Measurements from ENCODE around the gene THBD. TPM values are rescaled to one million over a fixed set of nuclear protein-coding genes. Genes with fewer than 3 reads are reported as not detected.

Gene THBD
- total and polyA plus RNA-seq, 9 of the 15 experiments (the other 6 are each of a cell fraction or from before 2014, with no cell fraction given), result 0.07 to 0.49 (median 0.33) TPM

DNA sequence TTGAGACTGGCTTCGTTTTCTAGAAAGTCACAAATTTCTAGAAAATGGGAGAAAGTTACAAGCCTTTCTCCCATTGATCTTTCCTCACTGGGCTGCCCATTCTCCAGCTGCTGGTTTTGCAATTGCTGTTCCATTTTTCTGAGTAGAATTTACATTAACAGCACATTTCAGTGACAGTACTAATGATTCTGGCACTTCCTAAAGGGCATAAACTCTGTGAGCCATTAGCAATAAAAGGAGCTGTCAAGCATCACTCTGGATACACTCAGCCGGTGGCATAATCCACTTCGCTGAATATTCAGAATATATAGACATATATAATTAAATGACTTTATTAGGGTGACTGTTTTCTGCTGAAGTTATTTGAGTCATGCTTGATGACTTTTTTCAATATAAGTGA, 21.1 kb downstream of the THBD start:
- intact Hi-C loops (cut with micrococcal nuclease) (no loop called here), in situ Hi-C loops (cut with MboI) (no loop called here)
- Histone ChIP-seq H3K4me1 (replicated peaks in 1 of 2; ENCODE audit: control insufficient read depth in 2 of 2, insufficient read depth in 2 of 2, low read length in 2 of 2) (no peaks in the 10 kb centered on the region; a peak in 2 of 5 replicates), H3K36me3 (ENCODE audit: control insufficient read depth, insufficient read depth, low read length) (no peaks in the 10 kb centered on the region), H2AFZ (ENCODE audit: low read depth, low read length) (no peak overlapping the region), H3K4me3 (no peak overlapping the region), H3K4me2 (ENCODE audit: insufficient read depth, low read length) (no peak overlapping the region), H3K27me3 (ENCODE audit: control insufficient read depth in 2 of 2, insufficient read depth in 2 of 2, low read length in 2 of 2) (no peaks in the 10 kb centered on the region), H3K9ac (ENCODE audit: insufficient read depth in 1 of 2, low read depth in 2 of 2, low read length in 2 of 2) (no peak overlapping the region), H3K9me3 (replicated peaks; ENCODE audit: control insufficient read depth, insufficient read depth, low read depth, low read length) (no peaks in the 10 kb centered on the region), H3K27ac (ENCODE audit: extremely low read depth, low read depth, low read length) (no peak overlapping the region), H4K20me1 (replicated peaks; ENCODE audit: control insufficient read depth, insufficient read depth, low read length) (no peaks in the 10 kb centered on the region), H3K79me2 (ENCODE audit: control insufficient read depth, insufficient read depth, low read length) (no peaks in the 10 kb centered on the region), H3K9me1 (ENCODE audit: control insufficient read depth, insufficient read depth, low read length) (no peaks in the 10 kb centered on the region)
- no peak for DNase-seq (ENCODE audit: extremely low read depth in 1 of 4, low spot score in 3 of 4)
- POLR2A ChIA-PET, result interaction anchor here (1.0 kb wide), 1 partner anchor 30 kb away, joined by 3 read pairs; no protein-coding TSS in a partner anchor
- WGBS (ENCODE audit: insufficient coverage, low coverage, missing lambda C conversion rate), result 22% methylated on average over 3 of the region's 3 CpGs
- no peak for ATAC-seq
- BruUV-seq (replicated peaks), result no TSS peak
- no peak for FAIRE-seq
- CTCF ChIA-PET (ENCODE audit: low intra/inter-chr PET ratio), result no interaction called here
- TF ChIP-seq ILK (tag; IDR thresholded peaks at IDR 0.05; ENCODE audit: borderline replicate concordance, low read depth) (no peak), ETV6 (IDR thresholded peaks at IDR 0.05; ENCODE audit: borderline replicate concordance in 1 of 2, low read depth in 2 of 2, low read length in 1 of 2) (no peak), ETV6 (CRISPR knock-in tag; IDR thresholded peaks at IDR 0.05; ENCODE audit: borderline replicate concordance) (no peak), ZBED1 (IDR thresholded peaks at IDR 0.05) (no peak), NR4A1 (CRISPR knock-in tag; IDR thresholded peaks at IDR 0.05) (no peak), NR4A1 (tag; IDR thresholded peaks at IDR 0.05) (no peak), NR3C1 (CRISPR knock-in tag; IDR thresholded peaks at IDR 0.05) (no peak), ZNF184 (CRISPR knock-in tag; IDR thresholded peaks at IDR 0.05) (no peak), C11orf30 (IDR thresholded peaks at IDR 0.05; ENCODE audit: low read depth) (no peak), U2AF2 (optimal IDR thresholded peaks at IDR 0.05; ENCODE audit: low read depth, low read length) (no peak)
- TF ChIP-seq, protein P1, sequence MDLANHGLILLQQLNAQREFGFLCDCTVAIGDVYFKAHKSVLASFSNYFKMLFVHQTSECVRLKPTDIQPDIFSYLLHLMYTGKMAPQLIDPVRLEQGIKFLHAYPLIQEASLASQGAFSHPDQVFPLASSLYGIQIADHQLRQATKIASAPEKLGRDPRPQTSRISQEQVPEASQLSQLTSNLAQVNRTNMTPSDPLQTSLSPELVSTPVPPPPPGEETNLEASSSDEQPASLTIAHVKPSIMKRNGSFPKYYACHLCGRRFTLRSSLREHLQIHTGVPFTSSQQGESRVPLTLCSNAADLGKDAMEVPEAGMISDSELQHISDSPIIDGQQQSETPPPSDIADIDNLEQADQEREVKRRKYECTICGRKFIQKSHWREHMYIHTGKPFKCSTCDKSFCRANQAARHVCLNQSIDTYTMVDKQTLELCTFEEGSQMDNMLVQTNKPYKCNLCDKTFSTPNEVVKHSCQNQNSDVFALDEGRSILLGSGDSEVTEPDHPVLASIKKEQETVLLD (IDR thresholded peaks at IDR 0.05), result no peak
- TF ChIP-seq, protein P2, sequence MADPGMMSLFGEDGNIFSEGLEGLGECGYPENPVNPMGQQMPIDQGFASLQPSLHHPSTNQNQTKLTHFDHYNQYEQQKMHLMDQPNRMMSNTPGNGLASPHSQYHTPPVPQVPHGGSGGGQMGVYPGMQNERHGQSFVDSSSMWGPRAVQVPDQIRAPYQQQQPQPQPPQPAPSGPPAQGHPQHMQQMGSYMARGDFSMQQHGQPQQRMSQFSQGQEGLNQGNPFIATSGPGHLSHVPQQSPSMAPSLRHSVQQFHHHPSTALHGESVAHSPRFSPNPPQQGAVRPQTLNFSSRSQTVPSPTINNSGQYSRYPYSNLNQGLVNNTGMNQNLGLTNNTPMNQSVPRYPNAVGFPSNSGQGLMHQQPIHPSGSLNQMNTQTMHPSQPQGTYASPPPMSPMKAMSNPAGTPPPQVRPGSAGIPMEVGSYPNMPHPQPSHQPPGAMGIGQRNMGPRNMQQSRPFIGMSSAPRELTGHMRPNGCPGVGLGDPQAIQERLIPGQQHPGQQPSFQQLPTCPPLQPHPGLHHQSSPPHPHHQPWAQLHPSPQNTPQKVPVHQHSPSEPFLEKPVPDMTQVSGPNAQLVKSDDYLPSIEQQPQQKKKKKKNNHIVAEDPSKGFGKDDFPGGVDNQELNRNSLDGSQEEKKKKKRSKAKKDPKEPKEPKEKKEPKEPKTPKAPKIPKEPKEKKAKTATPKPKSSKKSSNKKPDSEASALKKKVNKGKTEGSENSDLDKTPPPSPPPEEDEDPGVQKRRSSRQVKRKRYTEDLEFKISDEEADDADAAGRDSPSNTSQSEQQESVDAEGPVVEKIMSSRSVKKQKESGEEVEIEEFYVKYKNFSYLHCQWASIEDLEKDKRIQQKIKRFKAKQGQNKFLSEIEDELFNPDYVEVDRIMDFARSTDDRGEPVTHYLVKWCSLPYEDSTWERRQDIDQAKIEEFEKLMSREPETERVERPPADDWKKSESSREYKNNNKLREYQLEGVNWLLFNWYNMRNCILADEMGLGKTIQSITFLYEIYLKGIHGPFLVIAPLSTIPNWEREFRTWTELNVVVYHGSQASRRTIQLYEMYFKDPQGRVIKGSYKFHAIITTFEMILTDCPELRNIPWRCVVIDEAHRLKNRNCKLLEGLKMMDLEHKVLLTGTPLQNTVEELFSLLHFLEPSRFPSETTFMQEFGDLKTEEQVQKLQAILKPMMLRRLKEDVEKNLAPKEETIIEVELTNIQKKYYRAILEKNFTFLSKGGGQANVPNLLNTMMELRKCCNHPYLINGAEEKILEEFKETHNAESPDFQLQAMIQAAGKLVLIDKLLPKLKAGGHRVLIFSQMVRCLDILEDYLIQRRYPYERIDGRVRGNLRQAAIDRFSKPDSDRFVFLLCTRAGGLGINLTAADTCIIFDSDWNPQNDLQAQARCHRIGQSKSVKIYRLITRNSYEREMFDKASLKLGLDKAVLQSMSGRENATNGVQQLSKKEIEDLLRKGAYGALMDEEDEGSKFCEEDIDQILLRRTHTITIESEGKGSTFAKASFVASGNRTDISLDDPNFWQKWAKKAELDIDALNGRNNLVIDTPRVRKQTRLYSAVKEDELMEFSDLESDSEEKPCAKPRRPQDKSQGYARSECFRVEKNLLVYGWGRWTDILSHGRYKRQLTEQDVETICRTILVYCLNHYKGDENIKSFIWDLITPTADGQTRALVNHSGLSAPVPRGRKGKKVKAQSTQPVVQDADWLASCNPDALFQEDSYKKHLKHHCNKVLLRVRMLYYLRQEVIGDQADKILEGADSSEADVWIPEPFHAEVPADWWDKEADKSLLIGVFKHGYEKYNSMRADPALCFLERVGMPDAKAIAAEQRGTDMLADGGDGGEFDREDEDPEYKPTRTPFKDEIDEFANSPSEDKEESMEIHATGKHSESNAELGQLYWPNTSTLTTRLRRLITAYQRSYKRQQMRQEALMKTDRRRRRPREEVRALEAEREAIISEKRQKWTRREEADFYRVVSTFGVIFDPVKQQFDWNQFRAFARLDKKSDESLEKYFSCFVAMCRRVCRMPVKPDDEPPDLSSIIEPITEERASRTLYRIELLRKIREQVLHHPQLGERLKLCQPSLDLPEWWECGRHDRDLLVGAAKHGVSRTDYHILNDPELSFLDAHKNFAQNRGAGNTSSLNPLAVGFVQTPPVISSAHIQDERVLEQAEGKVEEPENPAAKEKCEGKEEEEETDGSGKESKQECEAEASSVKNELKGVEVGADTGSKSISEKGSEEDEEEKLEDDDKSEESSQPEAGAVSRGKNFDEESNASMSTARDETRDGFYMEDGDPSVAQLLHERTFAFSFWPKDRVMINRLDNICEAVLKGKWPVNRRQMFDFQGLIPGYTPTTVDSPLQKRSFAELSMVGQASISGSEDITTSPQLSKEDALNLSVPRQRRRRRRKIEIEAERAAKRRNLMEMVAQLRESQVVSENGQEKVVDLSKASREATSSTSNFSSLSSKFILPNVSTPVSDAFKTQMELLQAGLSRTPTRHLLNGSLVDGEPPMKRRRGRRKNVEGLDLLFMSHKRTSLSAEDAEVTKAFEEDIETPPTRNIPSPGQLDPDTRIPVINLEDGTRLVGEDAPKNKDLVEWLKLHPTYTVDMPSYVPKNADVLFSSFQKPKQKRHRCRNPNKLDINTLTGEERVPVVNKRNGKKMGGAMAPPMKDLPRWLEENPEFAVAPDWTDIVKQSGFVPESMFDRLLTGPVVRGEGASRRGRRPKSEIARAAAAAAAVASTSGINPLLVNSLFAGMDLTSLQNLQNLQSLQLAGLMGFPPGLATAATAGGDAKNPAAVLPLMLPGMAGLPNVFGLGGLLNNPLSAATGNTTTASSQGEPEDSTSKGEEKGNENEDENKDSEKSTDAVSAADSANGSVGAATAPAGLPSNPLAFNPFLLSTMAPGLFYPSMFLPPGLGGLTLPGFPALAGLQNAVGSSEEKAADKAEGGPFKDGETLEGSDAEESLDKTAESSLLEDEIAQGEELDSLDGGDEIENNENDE (IDR thresholded peaks at IDR 0.05; ENCODE audit: low read depth, low read length), result no peak
